SK-N-SH (cell line): ENCODE results near the gene ANKS1B. TPM values are rescaled to one million over a fixed set of nuclear protein-coding genes. Genes with fewer than 3 reads are reported as not detected.
A peak's percentile ranks its signal among the peaks of the same experiment; 100 is the strongest.

ENCODE experiments used
- CTCF ChIA-PET: fragments of 300-600, 350-600 bp; formaldehyde crosslinking; extraction: SDS; loops from one replicate; lab custom pipeline; 2021; lab: Yijun Ruan, JAX
- POLR2A ChIA-PET: fragments of 350-600 bp; sonication (Branson Sonifier 250); formaldehyde crosslinking; extraction: SDS; loops from one replicate; lab custom pipeline; 2020; ENCODE audit warnings: antibody characterized with exemption, inconsistent platforms; lab: Yijun Ruan, JAX
- DNase-seq: peaks from one replicate; pipeline ENCODE4 v3.0.0; 2012
- H2AFZ ChIP-seq: fragments of 200-600 bp; sonication (generic); 2 replicates; pipeline ENCODE4 v1.8.1; 2016; ENCODE audit warnings: antibody characterized with exemption, mild to moderate bottlenecking, low read depth
- H3F3A ChIP-seq: fragments of 200-600 bp; sonication (generic); replicated peaks from 2 replicates; pipeline ENCODE3; 2016; ENCODE audit warnings: antibody characterized with exemption, mild to moderate bottlenecking; ENCODE audit not compliant: insufficient read depth
- H3K27ac ChIP-seq, 2 experiments: fragments of 200-500 bp in 1 of 2; fragments of 200-600 bp in 1 of 2; sonication (Bioruptor generic) in 1 of 2; sonication (generic), shearing (Covaris generic) in 1 of 2; 2 replicates each; pipeline versions ENCODE4 v1.5.1 to v1.6.1; 2014 to 2016; ENCODE audit warnings: low read depth in 2 of 2, inconsistent platforms in 1 of 2, low read length in 1 of 2, mild to moderate bottlenecking in 1 of 2, mixed read lengths in 1 of 2
- H3K27me3 ChIP-seq: fragments of 200-600 bp; sonication (generic), shearing (Covaris generic); 2 replicates; pipeline ENCODE4 v1.6.1; 2016; ENCODE audit warnings: mixed run types; ENCODE audit not compliant: insufficient read depth
- H3K36me3 ChIP-seq, 2 experiments: fragments of 200-500 bp in 1 of 2; fragments of 200-600 bp in 1 of 2; sonication (Bioruptor generic) in 1 of 2; sonication (generic) in 1 of 2; replicated peaks in 1 of 2; 2 replicates each; pipeline versions ENCODE3 to v1.5.1; 2014 to 2016; ENCODE audit warnings: low read length in 1 of 2, mild to moderate bottlenecking in 1 of 2; ENCODE audit not compliant: insufficient read depth in 2 of 2, control insufficient read depth in 1 of 2
- H3K4me1 ChIP-seq, 2 experiments: fragments of 200-500 bp in 1 of 2; fragments of 200-600 bp in 1 of 2; sonication (Bioruptor generic) in 1 of 2; sonication (generic), shearing (Covaris generic) in 1 of 2; 2 replicates each; pipeline versions ENCODE4 v1.5.1 to v1.6.1; 2014 to 2016; ENCODE audit warnings: low read depth in 1 of 2, low read length in 1 of 2, mixed run types in 1 of 2; ENCODE audit not compliant: insufficient read depth in 2 of 2, control insufficient read depth in 1 of 2
- H3K4me2 ChIP-seq: fragments of 200-600 bp; sonication (generic), shearing (Covaris generic); 2 replicates; pipeline ENCODE4 v1.6.1; 2017; ENCODE audit warnings: mixed run types
- H3K4me3 ChIP-seq, 2 experiments: fragments of 200-500 bp in 1 of 2; fragments of 200-600 bp in 1 of 2; sonication (Bioruptor generic) in 1 of 2; sonication (generic), shearing (Covaris generic) in 1 of 2; 2 replicates each; pipeline versions ENCODE4 v1.5.1 to v1.8.1; 2014 to 2016; ENCODE audit warnings: low read depth in 2 of 2, inconsistent platforms in 1 of 2, low read length in 1 of 2, mild to moderate bottlenecking in 1 of 2, mixed read lengths in 1 of 2, moderate library complexity in 1 of 2
- H3K79me2 ChIP-seq: fragments of 200-600 bp; sonication (generic); 2 replicates; pipeline ENCODE4 v1.8.1; 2017; ENCODE audit warnings: mild to moderate bottlenecking; ENCODE audit not compliant: insufficient read depth
- H3K9ac ChIP-seq: fragments of 200-600 bp; sonication (generic); 2 replicates; pipeline ENCODE4 v1.6.1; 2017; ENCODE audit warnings: mixed run types
- H3K9me2 ChIP-seq: fragments of 200-600 bp; sonication (generic); 2 replicates; pipeline ENCODE4 v1.6.1; 2017; ENCODE audit warnings: mixed run types
- H3K9me3 ChIP-seq: fragments of 200-600 bp; sonication (generic); 2 replicates; pipeline ENCODE4 v1.6.1; 2017; ENCODE audit warnings: mixed run types, mild to moderate bottlenecking, moderate library complexity
- H4K20me1 ChIP-seq: fragments of 200-600 bp; sonication (generic); 2 replicates; pipeline ENCODE4 v1.6.1; 2017; ENCODE audit warnings: mild to moderate bottlenecking, mixed run types; ENCODE audit not compliant: insufficient read depth
- CHD2 ChIP-seq: fragments of 150-350 bp; IDR thresholded peaks from 2 replicates; pipeline ENCODE4 v1.6.1; 2018; ENCODE audit warnings: low read length; ENCODE audit not compliant: partially characterized antibody
- CTCF ChIP-seq: fragments of 200-600 bp; sonication (generic); IDR thresholded peaks from 2 replicates; pipeline ENCODE4 v1.6.1; 2017; ENCODE audit warnings: antibody characterized with exemption, mild to moderate bottlenecking, moderate library complexity
- EP300 ChIP-seq, 2 experiments: IDR thresholded peaks; 2 replicates each; pipeline versions ENCODE4 v1.4.0 to v1.6.1; 2012; ENCODE audit warnings: borderline replicate concordance in 1 of 2, low read depth in 1 of 2, low read length in 1 of 2
- IRF3 ChIP-seq: fragments of 150-350 bp; IDR thresholded peaks from 2 replicates; pipeline ENCODE4 v1.6.1; 2016; ENCODE audit warnings: mild to moderate bottlenecking, low read depth, low read length
- MAX ChIP-seq: IDR thresholded peaks from 2 replicates; pipeline ENCODE4 v1.4.0; 2012; ENCODE audit warnings: low read depth
- PBX3 ChIP-seq: IDR thresholded peaks from 2 replicates; pipeline ENCODE4; 2012
- RAD21 ChIP-seq: IDR thresholded peaks from 2 replicates; pipeline ENCODE4 v1.6.1; 2012; ENCODE audit warnings: mild to moderate bottlenecking, low read length
- RXRA ChIP-seq: IDR thresholded peaks from 2 replicates; pipeline ENCODE4 v1.4.0; 2012; ENCODE audit warnings: low read depth, mild to moderate bottlenecking, borderline replicate concordance
- SMC3 ChIP-seq: IDR thresholded peaks from 2 replicates; pipeline ENCODE4 v1.6.1; 2012; ENCODE audit warnings: low read depth, low read length, improper control_type of control experiment
- TEAD4 ChIP-seq: IDR thresholded peaks from 2 replicates; pipeline ENCODE4 v1.4.0; 2012; ENCODE audit warnings: mild to moderate bottlenecking, borderline replicate concordance; ENCODE audit not compliant: insufficient read depth
- YY1 ChIP-seq: IDR thresholded peaks from 2 replicates; pipeline ENCODE4 v1.4.0; 2012; ENCODE audit warnings: low read depth, mild to moderate bottlenecking
- WGBS: methylation state at CpG from one replicate; pipeline ENCODE4 v1.1.6; 2017; ENCODE audit warnings: low lambda C conversion rate; 5-methylcytosine and 5-hydroxymethylcytosine counted together
- polyA plus RNA-seq, 3 experiments: library from polyadenylated mRNA; depleted of rRNA; stranded (reverse); fragments of >200 nt; gene quantifications; 2 replicates each; pipeline ENCODE4 v1.2.3, GENCODE V29; 2012

Gene ANKS1B
- polyA plus RNA-seq, 1 of the 3 experiments (the other 2 are of a cell fraction): 1.8 TPM

- Histone ChIP-seq H3K27me3 (no peaks in the 10 kb centered on the region), H3F3A (no peaks in the 10 kb centered on the region), H3K27ac (no peak overlapping the region), H3K79me2 (no peaks in the 10 kb centered on the region), H4K20me1 (no peaks in the 10 kb centered on the region), H3K4me2 (no peak overlapping the region), H3K9me3 (0 out of 2 replicates have a peak, but pooled peaks cover 3% of the 10 kb centered on the region), H3K4me3 (peak overlapping the region in 1 of 2 experiments; percentile 25; a peak in 1 of 4 replicates), H3K36me3 (no peaks in the 10 kb centered on the region), H3K9me2 (no peaks in the 10 kb centered on the region), H3K9ac (no peak overlapping the region), H3K4me1 (no peaks in the 10 kb centered on the region), H2AFZ (no peak overlapping the region)
- CTCF ChIA-PET: interaction anchor here (0.6 to 1.5 kb wide), 12 partner anchors 9 to 298 kb away, joined by 3 to 6 read pairs (median 3); no protein-coding TSS in a partner anchor
- peak; percentile 8 for DNase-seq
- TF ChIP-seq SMC3: peak; percentile 44
- no peak for TF ChIP-seq YY1
- TF ChIP-seq RXRA: no peak
- TF ChIP-seq CTCF: peak; percentile 64
- TF ChIP-seq TEAD4: no peak
- peak; percentile 65 for TF ChIP-seq RAD21
- WGBS: 14% methylated on average over 2 of the region's 2 CpGs
- POLR2A ChIA-PET: no interaction called here
Measured at GRCh38 chr12:98939350-98939749, 1045.4 kb downstream of the ANKS1B start.

- TF ChIP-seq YY1 (no peak), IRF3 (no peak), PBX3 (no peak), EP300 (IDR thresholded peaks at IDR 0.05; ENCODE audit: borderline replicate concordance in 1 of 2, low read depth in 1 of 2, low read length in 1 of 2) (no peak), TEAD4 (no peak), MAX (no peak), CTCF (no peak), CHD2 (no peak)
- H3K79me2 ChIP-seq: no peaks in the 10 kb centered on the region
- no peaks in the 10 kb centered on the region for H3F3A ChIP-seq
- H3K9ac ChIP-seq: no peak overlapping the region
- POLR2A ChIA-PET: no interaction called here
- 0 out of 2 replicates have a peak, but pooled peaks cover 3% of the 10 kb centered on the region for H3K9me3 ChIP-seq
- no peak overlapping the region for H2AFZ ChIP-seq
- no peaks in the 10 kb centered on the region for H3K27me3 ChIP-seq
- no peak overlapping the region for H3K4me3 ChIP-seq
- H3K4me1 ChIP-seq: no peaks in the 10 kb centered on the region
- H3K4me2 ChIP-seq: no peak overlapping the region
- no peak for DNase-seq
- H4K20me1 ChIP-seq: no peaks in the 10 kb centered on the region
- H3K27ac ChIP-seq: no peak overlapping the region
- WGBS: under 1% methylated on average over 2 of the region's 2 CpGs
- H3K36me3 ChIP-seq: no peaks in the 10 kb centered on the region
- H3K9me2 ChIP-seq: no peaks in the 10 kb centered on the region
- CTCF ChIA-PET: no interaction called here
Measured at GRCh38 chr12:98935847-98936246, 1048.9 kb downstream of the ANKS1B start.
